PC-3 (cell line): ENCODE results near the gene UAP1L1. TPM values are rescaled to one million over a fixed set of nuclear protein-coding genes. Genes with fewer than 3 reads are reported as not detected.
"Not testable (repeated sequence)": the region's sequence is repeated elsewhere in the genome, so short reads cannot be mapped to it uniquely, and the experiment has no call there.

Experiments used
- ATAC-seq: fragments of 200-7000 bp; cut with Tn5 transposase; 2 replicates; pipeline ENCODE4 v1.9.1; 2020; ENCODE audit warnings: mild to moderate bottlenecking, moderate library complexity
- BruUV-seq: library from RNA; stranded (reverse); fragments of 400-500 nt; replicated peaks from 2 replicates; lab custom pipeline; 2021; lab: Mats Ljungman, UMichigan
- CTCF ChIA-PET: fragments of 300-600 bp; sonication (Branson Sonifier 250); formaldehyde crosslinking; loops from one replicate; lab custom pipeline; 2022; ENCODE audit warnings: antibody characterized with exemption; lab: Charles Lee
- POLR2A ChIA-PET: fragments of 300-600 bp; sonication (Branson Sonifier 250); formaldehyde crosslinking; loops from one replicate; lab custom pipeline; 2022; ENCODE audit warnings: antibody characterized with exemption; ENCODE audit not compliant: unreplicated experiment; lab: Charles Lee
- DNase-seq: peaks from one replicate; pipeline ENCODE4 v3.0.0-alpha.2; 2015
- H2AFZ ChIP-seq: fragments of 300-600 bp; sonication (generic); 2 replicates; pipeline ENCODE4 v1.6.0; 2016; ENCODE audit warnings: antibody characterized with exemption, low read length
- H3F3A ChIP-seq: fragments of 300-600 bp; sonication (generic); one replicate; pipeline ENCODE4 v1.6.0; 2017; ENCODE audit warnings: antibody characterized with exemption, low read length, control low read depth, mild to moderate bottlenecking; ENCODE audit not compliant: unreplicated experiment
- H3K27ac ChIP-seq: fragments of 300-600 bp; sonication (generic); 2 replicates; pipeline ENCODE4 v1.5.1; 2016; ENCODE audit warnings: mild to moderate bottlenecking, low read length
- H3K27me3 ChIP-seq: fragments of 300-600 bp; sonication (generic); 2 replicates; pipeline ENCODE4 v1.6.1; 2016; ENCODE audit warnings: low read length, mixed read lengths
- H3K36me3 ChIP-seq: fragments of 300-600 bp; sonication (generic); 2 replicates; pipeline ENCODE4 v1.6.1; 2016; ENCODE audit warnings: low read depth, mixed run types, low read length, mixed read lengths
- H3K4me1 ChIP-seq: fragments of 300-600 bp; sonication (generic); 2 replicates; pipeline ENCODE4 v1.5.1; 2016; ENCODE audit warnings: low read length; ENCODE audit not compliant: insufficient read depth
- H3K4me2 ChIP-seq: fragments of 300-600 bp; sonication (generic); 2 replicates; pipeline ENCODE4 v1.6.0; 2016; ENCODE audit warnings: low read length
- H3K4me3 ChIP-seq: fragments of 300-600 bp; sonication (generic); 2 replicates; pipeline ENCODE4 v1.5.1; 2016; ENCODE audit warnings: mild to moderate bottlenecking, low read length, mixed read lengths
- H3K79me2 ChIP-seq: fragments of 300-600 bp; sonication (generic); 2 replicates; pipeline ENCODE4 v1.6.1; 2017; ENCODE audit warnings: low read length, mixed read lengths
- H3K9ac ChIP-seq: fragments of 300-600 bp; sonication (generic); 2 replicates; pipeline ENCODE4 v1.6.0; 2016; ENCODE audit warnings: mild to moderate bottlenecking, low read length
- H3K9me2 ChIP-seq: fragments of 300-600 bp; sonication (generic); replicated peaks from 2 replicates; pipeline ENCODE4 v1.6.1; 2016; ENCODE audit warnings: mixed run types, low read length, mixed read lengths
- H3K9me3 ChIP-seq: fragments of 300-600 bp; sonication (generic); 2 replicates; pipeline ENCODE4 v1.6.1; 2016; ENCODE audit warnings: low read length, mixed read lengths
- H4K20me1 ChIP-seq: fragments of 300-600 bp; sonication (generic); 2 replicates; pipeline ENCODE4 v1.6.1; 2016; ENCODE audit warnings: low read length, mixed read lengths
- EZH2 ChIP-seq: fragments of 300-600 bp; sonication (generic); IDR thresholded peaks from one replicate; pipeline ENCODE4 v1.6.1; 2017; ENCODE audit warnings: antibody characterized with exemption, mild to moderate bottlenecking, low read length; ENCODE audit not compliant: unreplicated experiment
- EZH2phosphoT487 ChIP-seq: fragments of 300-600 bp; sonication (generic); IDR thresholded peaks from 2 replicates; pipeline ENCODE4 v1.6.1; 2018; ENCODE audit warnings: mild to moderate bottlenecking, antibody characterized with exemption, low read length, borderline replicate concordance
- intact Hi-C: fragments of 100-400 bp; cut with micrococcal nuclease; formaldehyde crosslinking; loops from 2 replicates; pipeline ENCODE4 v1.9.0; 2023
- total RNA-seq: library from RNA; depleted of rRNA; stranded (reverse); fragments of >200 nt; gene quantifications from 2 replicates; pipeline ENCODE4 v1.2.3, GENCODE V29; 2014
- TF ChIP-seq, protein P1 (sequence below): fragments of 300-600 bp; sonication (generic); conservative IDR thresholded peaks from 2 replicates; pipeline ENCODE4 v1.5.1; 2017; ENCODE audit warnings: antibody characterized with exemption, low read depth, mild to moderate bottlenecking, low read length

Gene UAP1L1
- total RNA-seq, 1 experiment from 2014 or later, result 5.0 TPM

DNA sequence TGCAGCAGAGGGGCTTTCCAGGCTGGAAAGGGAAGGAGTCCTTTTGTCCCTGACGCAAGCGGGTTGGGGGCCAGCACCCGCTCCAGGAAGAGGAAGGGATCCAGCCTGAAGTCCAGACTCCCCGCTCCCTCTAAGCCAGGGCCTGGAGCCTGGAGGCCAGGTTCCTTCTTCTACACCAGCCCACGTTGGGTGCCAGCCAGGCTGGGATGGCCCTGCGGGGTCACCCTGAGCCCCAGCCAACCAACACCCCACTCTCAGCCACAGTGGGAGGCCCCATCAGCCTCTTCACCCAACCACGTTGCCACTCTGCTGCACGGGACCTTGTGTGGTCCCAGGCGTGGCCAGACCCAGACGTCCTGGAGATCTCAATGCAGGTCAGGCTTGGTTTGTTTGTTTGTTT, 44.5 kb upstream of the UAP1L1 start:
- intact Hi-C loops, result no loop called here
- CTCF ChIA-PET, result no interaction called here
- H3K9me3 ChIP-seq, result no peaks in the 10 kb centered on the region

DNA sequence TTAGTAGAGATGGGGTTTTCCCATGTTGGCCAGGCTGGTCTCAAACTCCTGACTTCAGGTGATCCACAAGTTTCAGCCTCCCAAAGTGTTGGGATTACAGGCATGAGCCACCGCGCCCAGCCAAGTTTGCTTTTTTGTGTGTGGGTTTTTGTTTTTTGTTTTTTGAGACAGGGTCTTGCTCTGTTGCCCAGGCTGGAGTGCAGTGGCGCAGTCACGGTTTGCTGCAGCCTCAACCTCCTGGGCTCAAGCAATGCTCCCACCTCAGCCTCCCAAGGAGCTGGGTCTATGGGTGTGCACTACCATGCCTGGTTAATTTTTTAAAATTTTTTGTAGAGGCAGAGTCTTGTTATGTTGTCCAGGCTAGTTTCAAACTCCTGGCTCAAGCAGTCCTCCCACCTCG, 43.8 kb upstream of the UAP1L1 start:
- H3K27me3 ChIP-seq, H3K9ac ChIP-seq, H3K9me3 ChIP-seq, H2AFZ ChIP-seq, POLR2A ChIA-PET, DNase-seq, BruUV-seq, H3K4me2 ChIP-seq, H3K27ac ChIP-seq, H3K9me2 ChIP-seq, intact Hi-C loops, H4K20me1 ChIP-seq, H3K4me3 ChIP-seq, H3F3A ChIP-seq, H3K79me2 ChIP-seq, CTCF ChIA-PET, ATAC-seq, H3K36me3 ChIP-seq: not testable (repeated sequence)
- H3K4me1 ChIP-seq, result peaks cover 14% of the 10 kb centered on the region

More for the DNA sequence above, 44.5 kb upstream of the UAP1L1 start:
- Histone ChIP-seq H3K36me3 (no peaks in the 10 kb centered on the region), H3K9me2 (no peaks in the 10 kb centered on the region), H3K27ac (no peak overlapping the region), H3K79me2 (no peaks in the 10 kb centered on the region), H3F3A (no peaks in the 10 kb centered on the region), H3K4me1 (peaks cover 15% of the 10 kb centered on the region), H3K4me3 (no peak overlapping the region), H2AFZ (no peak overlapping the region), H3K9ac (no peak overlapping the region), H3K4me2 (no peak overlapping the region), H3K27me3 (no peaks in the 10 kb centered on the region), H4K20me1 (no peaks in the 10 kb centered on the region)
- BruUV-seq, result no TSS peak
- no peak for DNase-seq
- TF ChIP-seq, protein P1, sequence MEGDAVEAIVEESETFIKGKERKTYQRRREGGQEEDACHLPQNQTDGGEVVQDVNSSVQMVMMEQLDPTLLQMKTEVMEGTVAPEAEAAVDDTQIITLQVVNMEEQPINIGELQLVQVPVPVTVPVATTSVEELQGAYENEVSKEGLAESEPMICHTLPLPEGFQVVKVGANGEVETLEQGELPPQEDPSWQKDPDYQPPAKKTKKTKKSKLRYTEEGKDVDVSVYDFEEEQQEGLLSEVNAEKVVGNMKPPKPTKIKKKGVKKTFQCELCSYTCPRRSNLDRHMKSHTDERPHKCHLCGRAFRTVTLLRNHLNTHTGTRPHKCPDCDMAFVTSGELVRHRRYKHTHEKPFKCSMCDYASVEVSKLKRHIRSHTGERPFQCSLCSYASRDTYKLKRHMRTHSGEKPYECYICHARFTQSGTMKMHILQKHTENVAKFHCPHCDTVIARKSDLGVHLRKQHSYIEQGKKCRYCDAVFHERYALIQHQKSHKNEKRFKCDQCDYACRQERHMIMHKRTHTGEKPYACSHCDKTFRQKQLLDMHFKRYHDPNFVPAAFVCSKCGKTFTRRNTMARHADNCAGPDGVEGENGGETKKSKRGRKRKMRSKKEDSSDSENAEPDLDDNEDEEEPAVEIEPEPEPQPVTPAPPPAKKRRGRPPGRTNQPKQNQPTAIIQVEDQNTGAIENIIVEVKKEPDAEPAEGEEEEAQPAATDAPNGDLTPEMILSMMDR, result no peak
- TF ChIP-seq EZH2phosphoT487 (no peak), EZH2 (no peak)
- POLR2A ChIA-PET, result no interaction called here
- ATAC-seq, result no peak

DNA sequence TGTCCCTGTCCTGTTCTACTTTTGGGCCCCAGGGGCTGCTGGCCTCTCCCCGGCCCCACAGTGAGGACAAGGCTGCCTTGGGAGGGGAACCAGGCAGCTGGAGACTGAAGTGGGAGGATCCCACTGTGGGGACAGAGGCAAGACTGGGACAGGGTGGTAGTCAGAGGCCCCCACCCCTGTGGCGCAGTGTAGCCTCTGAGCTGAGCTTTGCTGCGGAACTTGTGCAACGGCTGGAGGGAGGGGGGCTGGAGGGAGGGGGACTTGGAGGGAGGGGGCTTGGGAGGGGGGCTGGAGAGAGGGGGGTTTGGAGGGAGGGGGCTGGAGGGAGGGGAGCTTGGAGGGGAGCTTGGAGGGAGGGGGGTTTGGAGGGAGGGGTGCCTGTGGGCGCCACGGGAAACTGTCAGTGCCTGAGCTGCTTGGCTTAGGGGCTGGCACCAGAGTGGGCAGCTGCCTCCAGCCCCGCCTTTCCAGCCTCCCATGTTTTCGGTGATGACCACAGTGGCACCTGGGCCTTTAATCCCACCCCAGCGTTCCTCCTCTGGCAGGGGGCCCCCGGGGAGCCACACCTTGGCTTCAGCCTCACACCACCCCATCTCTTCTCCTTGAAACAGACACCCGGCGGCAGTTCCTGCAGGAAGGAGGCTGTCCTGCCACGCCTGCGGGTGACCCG, 43.1 kb upstream of the UAP1L1 start:
- POLR2A ChIA-PET, result interaction anchor here (0.6 kb wide), 1 partner anchor 86 kb away, joined by 3 read pairs; no protein-coding TSS in a partner anchor
- H3K79me2 ChIP-seq, result no peaks in the 10 kb centered on the region
- H3K9me3 ChIP-seq, result no peaks in the 10 kb centered on the region
- H3F3A ChIP-seq, result no peaks in the 10 kb centered on the region
- H3K4me1 ChIP-seq, result peaks cover 9% of the 10 kb centered on the region
- H2AFZ ChIP-seq, result peak overlapping the region; percentile 72; the same call in 1 of the 2 replicates
- H3K4me3 ChIP-seq, result peak overlapping the region; percentile 57
- H3K36me3 ChIP-seq, result no peaks in the 10 kb centered on the region
- H3K27me3 ChIP-seq, result no peaks in the 10 kb centered on the region
- 0 out of 2 replicates have a peak, but pooled peaks have one; percentile 3 for ATAC-seq
- CTCF ChIA-PET, result interaction anchor here (0.6 to 2.0 kb wide), 5 partner anchors 13 to 179 kb away, joined by 3 to 17 read pairs (median 5); partner anchors contain the start of gene CLIC3
- no peak for TF ChIP-seq EZH2
- TF ChIP-seq, protein P1, result no peak
- no peak overlapping the region for H3K27ac ChIP-seq
- H4K20me1 ChIP-seq, result no peaks in the 10 kb centered on the region
- peak overlapping the region; percentile 75 for H3K4me2 ChIP-seq
- DNase-seq, result no peak
- intact Hi-C loops, result no loop called here
- no peaks in the 10 kb centered on the region for H3K9me2 ChIP-seq
- no peak overlapping the region for H3K9ac ChIP-seq
- BruUV-seq, result no TSS peak
